ENCODE data around the gene CEBPG. TPM values are rescaled to one million over a fixed set of nuclear protein-coding genes. Genes with fewer than 3 reads are reported as not detected.

Gene CEBPG
- total and polyA plus RNA-seq, 11 donors = 11.8 to 30.7 (median 14.7) TPM

- Histone ChIP-seq H3K27ac (peak overlapping the region in 1 of 12 donors; percentile 52), H3K9me3 (no peaks in the 10 kb centered on the region), H3K36me3 (no peaks in the 10 kb centered on the region), H3K4me3 (no peak overlapping the region), H3K27me3 (no peaks in the 10 kb centered on the region), H3K4me1 (peaks cover 2 to 73% (median 55%) of the 10 kb centered on the region in 12 donors)
- no peak for ATAC-seq
- intact Hi-C loops (cut with DNase I) = loop anchor here in 1 of 10 donors (10.0 kb wide), 1 partner anchor 91 kb away; the partner anchor contains the start of gene CEBPA
- DNase-seq = peak in 2 of 5 donors; percentile 60 to 62
- TF ChIP-seq, protein P1, sequence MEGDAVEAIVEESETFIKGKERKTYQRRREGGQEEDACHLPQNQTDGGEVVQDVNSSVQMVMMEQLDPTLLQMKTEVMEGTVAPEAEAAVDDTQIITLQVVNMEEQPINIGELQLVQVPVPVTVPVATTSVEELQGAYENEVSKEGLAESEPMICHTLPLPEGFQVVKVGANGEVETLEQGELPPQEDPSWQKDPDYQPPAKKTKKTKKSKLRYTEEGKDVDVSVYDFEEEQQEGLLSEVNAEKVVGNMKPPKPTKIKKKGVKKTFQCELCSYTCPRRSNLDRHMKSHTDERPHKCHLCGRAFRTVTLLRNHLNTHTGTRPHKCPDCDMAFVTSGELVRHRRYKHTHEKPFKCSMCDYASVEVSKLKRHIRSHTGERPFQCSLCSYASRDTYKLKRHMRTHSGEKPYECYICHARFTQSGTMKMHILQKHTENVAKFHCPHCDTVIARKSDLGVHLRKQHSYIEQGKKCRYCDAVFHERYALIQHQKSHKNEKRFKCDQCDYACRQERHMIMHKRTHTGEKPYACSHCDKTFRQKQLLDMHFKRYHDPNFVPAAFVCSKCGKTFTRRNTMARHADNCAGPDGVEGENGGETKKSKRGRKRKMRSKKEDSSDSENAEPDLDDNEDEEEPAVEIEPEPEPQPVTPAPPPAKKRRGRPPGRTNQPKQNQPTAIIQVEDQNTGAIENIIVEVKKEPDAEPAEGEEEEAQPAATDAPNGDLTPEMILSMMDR (IDR thresholded peaks at IDR 0.05) = no peak
- TF ChIP-seq POLR2A (IDR thresholded peaks at IDR 0.05) = no peak
- WGBS, 4 donors = 74 to 79% (median 76%) methylated on average over 21 to 31 of the region's 31 CpGs
These were observed 22.3 kb downstream of the CEBPG start for GRCh38 chr19:33395561-33396550.

DNA sequence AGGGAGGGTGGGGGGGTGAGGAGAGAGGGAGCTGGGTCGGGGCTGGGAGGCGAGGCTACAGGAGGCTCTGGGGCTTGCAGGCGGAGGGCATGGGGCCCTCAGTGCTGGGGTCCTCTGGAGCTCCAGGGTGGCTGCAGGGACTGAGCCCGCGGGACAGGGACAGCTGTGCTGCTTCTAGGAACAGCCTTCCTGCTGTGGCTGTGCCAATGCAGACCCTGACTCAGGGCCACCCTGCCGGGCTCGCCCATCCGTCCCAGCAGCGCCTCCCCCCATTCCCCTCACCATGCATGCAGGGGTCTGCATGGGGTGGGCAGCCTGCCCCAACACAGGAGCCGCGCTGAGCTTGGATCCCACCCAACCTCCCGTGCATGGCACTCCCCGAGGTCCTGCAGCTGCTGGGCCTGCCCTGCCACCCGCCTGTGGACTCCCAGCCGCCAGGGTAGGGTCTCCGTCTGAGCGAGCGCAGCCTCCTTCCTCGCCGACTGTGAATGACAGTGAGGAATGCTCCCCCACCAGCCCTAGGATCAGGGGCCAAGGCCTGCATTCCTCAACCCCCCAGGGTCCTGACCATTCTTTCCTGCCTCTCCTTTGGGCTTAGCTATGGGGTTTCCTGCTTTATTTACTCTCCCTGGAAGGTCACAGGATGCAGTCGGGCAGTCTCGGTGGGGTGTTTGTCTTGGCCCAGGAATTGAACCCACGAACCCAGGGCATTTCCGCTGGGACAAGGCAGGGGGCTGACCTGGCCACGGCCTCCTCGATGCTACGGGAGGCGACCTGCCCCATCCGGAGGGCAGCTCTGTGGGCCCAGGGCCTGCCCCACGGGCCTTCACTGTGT lies 23.4 kb downstream of the CEBPG start:
- TF ChIP-seq, protein P1 (IDR thresholded peaks at IDR 0.05) = no peak
- no peak for TF ChIP-seq POLR2A (IDR thresholded peaks at IDR 0.05)
- Histone ChIP-seq H3K36me3 (no peaks in the 10 kb centered on the region), H3K27me3 (no peaks in the 10 kb centered on the region), H3K4me1 (peaks cover 0 to 63% (median 46%) of the 10 kb centered on the region in 12 donors), H3K27ac (peak overlapping the region in 7 of 12 donors; percentile 2 to 52 (median 27)), H3K4me3 (peak overlapping the region in 1 of 12 donors; percentile 2), H3K9me3 (no peaks in the 10 kb centered on the region)
- peak in 3 of 4 donors; percentile 6 to 15 (median 14) for ATAC-seq
- 50 to 71% (median 59%) methylated on average over 23 to 30 of the region's 30 CpGs for WGBS, 4 donors
- intact Hi-C loops (cut with DNase I) = loop anchor here in 1 of 10 donors (10.0 kb wide), 1 partner anchor 92 kb away; the partner anchor contains the start of gene CEBPA
- peak in 3 of 5 donors; percentile 37 to 62 (median 51) for DNase-seq

DNA sequence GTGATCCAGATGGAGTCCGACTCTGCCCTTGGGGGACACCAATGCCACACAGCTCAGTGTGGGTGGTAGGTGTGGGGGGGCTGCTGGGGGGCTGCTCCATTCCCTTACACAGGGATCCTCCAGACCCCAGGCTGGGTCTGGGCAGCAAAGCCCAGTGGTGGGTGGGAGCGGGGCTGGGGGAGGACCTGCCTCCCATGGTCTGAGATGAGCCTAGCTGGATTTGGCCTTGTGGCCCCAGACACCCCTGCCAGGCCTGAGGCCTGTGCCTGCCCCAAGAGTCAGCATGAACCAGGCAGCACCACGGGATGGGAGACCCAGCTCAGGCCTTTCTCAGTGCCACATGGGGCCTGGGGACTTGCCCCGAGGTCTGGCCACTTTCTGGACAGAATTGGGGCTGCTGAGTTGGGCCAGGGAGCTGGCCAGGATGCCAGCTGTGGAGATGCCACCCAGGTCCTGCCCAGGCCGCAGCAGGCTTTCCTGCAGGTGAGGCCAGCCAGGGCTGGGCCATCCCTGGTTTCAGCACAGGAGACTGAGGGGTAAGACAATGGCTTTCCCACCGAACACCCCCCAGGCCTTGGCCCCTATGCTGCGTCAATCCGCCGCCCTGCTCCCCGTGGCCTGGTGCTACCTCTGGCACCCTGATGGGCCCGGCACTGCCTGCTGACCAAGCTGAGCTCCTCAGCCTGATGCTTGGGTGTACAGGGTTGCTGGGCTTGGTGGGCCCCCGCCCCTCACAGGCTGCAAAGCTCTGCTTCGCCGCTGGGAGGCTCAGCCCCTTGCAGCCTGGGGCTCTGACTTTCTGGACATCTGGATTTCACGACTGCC lies 24.2 kb downstream of the CEBPG start:
- H3K4me1 ChIP-seq = peaks cover 0 to 54% (median 38%) of the 10 kb centered on the region in 12 donors
- peak overlapping the region in 7 of 12 donors; percentile 2 to 52 (median 33) for H3K27ac ChIP-seq
- ATAC-seq (no peak), DNase-seq (peak in 2 of 5 donors; percentile 28 to 64)
- intact Hi-C loops (cut with DNase I) = loop anchor here in 1 of 10 donors (10.0 kb wide), 1 partner anchor 93 kb away; the partner anchor contains the start of gene CEBPA
- WGBS, 4 donors = 72 to 85% (median 76%) methylated on average over 8 to 15 of the region's 15 CpGs
- TF ChIP-seq POLR2A (IDR thresholded peaks at IDR 0.05) = no peak
- TF ChIP-seq, protein P1 (IDR thresholded peaks at IDR 0.05) = peak in 7 of 12 donors; percentile 5 to 32 (median 24)
- no peaks in the 10 kb centered on the region for H3K36me3 ChIP-seq
- H3K4me3 ChIP-seq = no peak overlapping the region
- no peaks in the 10 kb centered on the region for H3K9me3 ChIP-seq
- H3K27me3 ChIP-seq = no peaks in the 10 kb centered on the region

Measured in heart left ventricle (tissue), 16 donors.